Suprapubic skin (tissue), 3 donors: Measurements from ENCODE around the gene DNASE1L3.

Experiments used
- POLR2A ChIP-seq, 2 donors: fragments of 450-650 bp; IDR thresholded peaks; one replicate each; pipeline ENCODE4 v1.6.1; 2017; ENCODE audit warnings: antibody characterized with exemption in 2 of 2, mild to moderate bottlenecking in 2 of 2, moderate library complexity in 2 of 2
- TF ChIP-seq, protein P1 (sequence below), 2 donors: fragments of 200-600 bp in 1 of 2; fragments of 450-650 bp in 1 of 2; sonication (generic) in 1 of 2; IDR thresholded peaks; one replicate each; pipeline ENCODE4 v1.5.1; 2016 to 2019; ENCODE audit warnings: antibody characterized with exemption in 2 of 2, mild to moderate bottlenecking in 1 of 2, moderate library complexity in 1 of 2

DNA sequence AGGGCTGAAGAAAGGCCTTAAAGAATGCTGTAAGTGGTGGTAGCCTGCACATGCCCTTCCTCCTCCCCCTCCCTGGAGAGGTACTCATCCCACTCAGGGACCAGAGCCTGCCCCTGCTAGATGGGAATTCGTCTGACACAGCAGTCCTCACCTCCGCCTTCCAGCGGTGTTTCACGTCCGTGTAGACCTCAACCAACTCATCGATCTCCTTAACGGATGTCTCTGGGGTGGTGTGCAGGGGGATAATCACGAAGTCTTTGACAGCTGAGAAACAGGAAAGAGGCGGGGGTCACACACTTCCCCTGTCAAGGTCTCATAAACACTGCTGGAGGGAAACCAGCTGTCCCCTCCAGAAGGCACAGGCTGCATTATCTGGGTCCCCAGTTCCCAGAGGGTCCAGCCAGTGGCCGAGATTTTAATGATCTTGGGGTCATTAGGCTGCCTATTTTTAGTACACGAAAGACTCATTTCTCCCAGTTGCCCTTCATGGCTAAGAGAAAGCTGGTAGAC is 9.9 kb downstream of the DNASE1L3 start:
- TF ChIP-seq, protein P1, sequence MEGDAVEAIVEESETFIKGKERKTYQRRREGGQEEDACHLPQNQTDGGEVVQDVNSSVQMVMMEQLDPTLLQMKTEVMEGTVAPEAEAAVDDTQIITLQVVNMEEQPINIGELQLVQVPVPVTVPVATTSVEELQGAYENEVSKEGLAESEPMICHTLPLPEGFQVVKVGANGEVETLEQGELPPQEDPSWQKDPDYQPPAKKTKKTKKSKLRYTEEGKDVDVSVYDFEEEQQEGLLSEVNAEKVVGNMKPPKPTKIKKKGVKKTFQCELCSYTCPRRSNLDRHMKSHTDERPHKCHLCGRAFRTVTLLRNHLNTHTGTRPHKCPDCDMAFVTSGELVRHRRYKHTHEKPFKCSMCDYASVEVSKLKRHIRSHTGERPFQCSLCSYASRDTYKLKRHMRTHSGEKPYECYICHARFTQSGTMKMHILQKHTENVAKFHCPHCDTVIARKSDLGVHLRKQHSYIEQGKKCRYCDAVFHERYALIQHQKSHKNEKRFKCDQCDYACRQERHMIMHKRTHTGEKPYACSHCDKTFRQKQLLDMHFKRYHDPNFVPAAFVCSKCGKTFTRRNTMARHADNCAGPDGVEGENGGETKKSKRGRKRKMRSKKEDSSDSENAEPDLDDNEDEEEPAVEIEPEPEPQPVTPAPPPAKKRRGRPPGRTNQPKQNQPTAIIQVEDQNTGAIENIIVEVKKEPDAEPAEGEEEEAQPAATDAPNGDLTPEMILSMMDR (IDR thresholded peaks at IDR 0.05) = no peak
- no peak for TF ChIP-seq POLR2A (IDR thresholded peaks at IDR 0.05)
